MM.1S (cell line): ENCODE measurements around the gene HOXD9.
A peak's percentile ranks its signal among the peaks of the same experiment; 100 is the strongest.

Source experiments
- CTCF ChIP-seq: fragments of 300-600 bp; sonication (generic); IDR thresholded peaks from 2 replicates; pipeline ENCODE4 v1.5.1; 2016; ENCODE audit warnings: antibody characterized with exemption, low read length, mixed read lengths
- EZH2 ChIP-seq: fragments of 300-600 bp; sonication (generic); optimal IDR thresholded peaks from 2 replicates; pipeline ENCODE3; 2017; ENCODE audit warnings: low read depth, mild to moderate bottlenecking, antibody characterized with exemption, low read length, mixed read lengths
- EZH2phosphoT487 ChIP-seq: fragments of 300-600 bp; sonication (generic); IDR thresholded peaks from 2 replicates; pipeline ENCODE4 v1.6.1; 2018; ENCODE audit warnings: antibody characterized with exemption, low read length

- TF ChIP-seq EZH2phosphoT487 (no peak), EZH2 (no peak), CTCF (peak; percentile 87)
Observed at GRCh38 chr2:176111309-176111663, 11.2 kb upstream of the HOXD9 start.
